SH-SY5Y (cell line): Measurements from ENCODE around the gene RAB3C.

ENCODE experiments used
- GATA2 ChIP-seq: IDR thresholded peaks from 2 replicates; pipeline ENCODE4 v1.6.1; 2011; ENCODE audit warnings: mild to moderate bottlenecking, low read depth, low read length
- GATA3 ChIP-seq: IDR thresholded peaks from 2 replicates; pipeline ENCODE4 v1.6.1; 2011; ENCODE audit warnings: low read depth, mild to moderate bottlenecking, low read length, moderate library complexity

GRCh38 chr5:58763390-58763789 is 180.5 kb downstream of the RAB3C start:
- TF ChIP-seq GATA2 (no peak), GATA3 (no peak)
